Activated T-cell treated with anti-CD3 and anti-CD28 coated beads, Interleukin-2, amount 50 U/mL, for 1 hour (primary cell): ENCODE measurements around the gene PDK2.

Experiments
- DNase-seq: peaks from one replicate; pipeline ENCODE4 v3.0.0-alpha.2; 2020

Gene PDK2

DNA sequence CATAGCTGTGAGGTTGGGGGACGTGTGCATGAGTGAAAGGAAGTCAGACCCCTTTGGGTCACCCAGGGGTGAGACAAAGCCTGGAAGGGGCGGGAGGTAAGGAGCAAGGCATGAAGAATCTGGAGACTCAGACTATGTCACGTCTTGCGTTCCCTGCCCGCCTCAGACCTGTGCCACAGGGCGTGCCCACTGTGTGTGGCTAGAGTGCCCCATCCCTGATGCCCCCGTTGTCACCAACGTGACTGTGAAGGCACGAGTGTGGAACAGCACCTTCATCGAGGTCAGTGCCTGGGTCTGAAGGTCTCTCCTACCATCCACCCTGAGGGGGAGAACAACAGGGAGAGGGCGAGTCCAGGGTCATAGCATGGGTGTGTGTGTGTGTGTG lies 15.1 kb upstream of the PDK2 start:
- DNase-seq: no peak

DNA sequence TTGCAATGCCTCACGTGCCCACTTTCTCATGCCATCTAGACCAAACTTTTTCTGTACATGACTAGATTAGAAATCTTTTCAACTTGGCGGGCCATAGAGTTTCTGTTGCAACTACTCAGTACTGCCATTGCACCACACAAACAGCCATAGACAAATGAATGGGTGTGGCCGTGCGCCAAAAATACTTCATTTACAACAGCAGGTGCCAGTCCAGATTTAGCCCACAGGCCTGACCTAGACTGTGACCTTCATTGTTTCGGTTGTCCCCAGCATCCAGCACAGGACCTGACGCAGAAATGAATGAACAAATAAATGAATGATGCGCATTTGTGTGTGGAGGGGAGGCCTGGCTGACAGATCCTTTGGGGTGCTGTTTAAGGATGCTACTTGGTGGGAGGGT lies 14.3 kb upstream of the PDK2 start:
- DNase-seq: no peak

DNA sequence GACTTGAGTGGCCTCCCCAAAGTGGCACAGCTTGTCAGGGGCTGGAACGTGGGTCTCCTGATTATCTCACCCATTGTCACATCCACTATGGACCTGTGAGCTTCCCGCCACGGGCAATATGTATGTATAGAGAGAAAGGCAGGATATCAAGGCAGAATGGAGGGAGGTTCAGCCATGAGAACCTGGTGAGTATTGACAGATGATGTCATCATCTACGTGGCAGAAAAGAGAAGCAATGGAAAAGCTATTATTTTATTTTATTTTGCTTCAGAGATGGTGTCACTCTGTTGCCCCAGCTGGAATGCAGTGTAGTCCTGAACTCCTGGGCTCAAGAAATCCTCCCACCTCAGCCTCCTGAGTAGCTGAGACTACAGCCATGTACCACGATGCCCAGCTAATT lies 13.4 kb upstream of the PDK2 start:
- DNase-seq: no peak

DNA sequence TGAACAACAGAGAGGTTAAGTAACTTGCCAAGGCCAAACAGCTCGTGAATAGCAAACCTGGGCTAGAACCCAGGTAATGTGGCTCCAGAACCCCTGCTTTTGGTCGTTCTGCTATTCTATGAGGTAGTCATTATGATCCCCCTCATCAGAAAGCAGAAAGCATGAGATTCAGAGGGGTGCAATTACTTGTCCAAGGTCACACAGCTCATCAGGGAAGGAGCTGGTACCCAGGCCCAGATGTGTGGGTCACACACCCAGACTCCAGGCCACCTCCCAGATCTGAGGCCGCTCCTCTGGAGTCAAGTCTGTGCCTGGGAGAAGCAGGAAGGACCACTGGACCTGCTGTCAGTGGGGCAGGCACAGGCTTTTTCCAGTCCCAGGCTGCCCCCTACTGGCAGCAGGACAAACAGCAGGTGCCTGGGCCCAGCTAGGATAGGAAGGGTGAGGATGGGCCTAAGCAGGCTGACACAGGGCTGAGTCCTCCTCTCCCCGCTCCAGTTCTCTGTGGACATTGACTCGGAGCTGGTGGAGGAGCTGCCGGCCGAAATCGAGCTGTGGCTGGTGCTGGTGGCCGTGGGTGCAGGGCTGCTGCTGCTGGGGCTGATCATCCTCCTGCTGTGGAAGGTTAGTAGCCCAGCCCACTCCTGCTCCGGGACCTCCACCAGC lies 7.8 kb upstream of the PDK2 start:
- peak; percentile 84 for DNase-seq

DNA sequence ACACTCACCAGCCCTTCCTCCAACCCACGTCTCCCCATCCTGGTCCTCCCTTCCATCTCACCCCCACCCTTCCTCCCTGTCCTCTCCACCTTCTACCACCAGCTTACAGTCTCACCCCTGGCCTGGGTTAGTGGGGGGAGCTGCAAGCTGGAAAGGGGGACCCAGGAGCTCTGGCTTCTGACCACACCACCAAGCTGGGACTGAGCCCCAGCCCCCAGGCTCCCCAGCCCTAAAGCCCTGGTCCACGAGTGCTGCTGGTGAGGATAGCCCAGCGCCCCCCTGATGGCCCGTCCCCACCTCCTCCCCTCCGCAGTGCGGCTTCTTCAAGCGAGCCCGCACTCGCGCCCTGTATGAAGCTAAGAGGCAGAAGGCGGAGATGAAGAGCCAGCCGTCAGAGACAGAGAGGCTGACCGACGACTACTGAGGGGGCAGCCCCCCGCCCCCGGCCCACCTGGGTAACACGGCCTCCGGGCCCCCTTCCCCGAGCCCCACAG lies 7.2 kb upstream of the PDK2 start:
- DNase-seq: no peak

DNA sequence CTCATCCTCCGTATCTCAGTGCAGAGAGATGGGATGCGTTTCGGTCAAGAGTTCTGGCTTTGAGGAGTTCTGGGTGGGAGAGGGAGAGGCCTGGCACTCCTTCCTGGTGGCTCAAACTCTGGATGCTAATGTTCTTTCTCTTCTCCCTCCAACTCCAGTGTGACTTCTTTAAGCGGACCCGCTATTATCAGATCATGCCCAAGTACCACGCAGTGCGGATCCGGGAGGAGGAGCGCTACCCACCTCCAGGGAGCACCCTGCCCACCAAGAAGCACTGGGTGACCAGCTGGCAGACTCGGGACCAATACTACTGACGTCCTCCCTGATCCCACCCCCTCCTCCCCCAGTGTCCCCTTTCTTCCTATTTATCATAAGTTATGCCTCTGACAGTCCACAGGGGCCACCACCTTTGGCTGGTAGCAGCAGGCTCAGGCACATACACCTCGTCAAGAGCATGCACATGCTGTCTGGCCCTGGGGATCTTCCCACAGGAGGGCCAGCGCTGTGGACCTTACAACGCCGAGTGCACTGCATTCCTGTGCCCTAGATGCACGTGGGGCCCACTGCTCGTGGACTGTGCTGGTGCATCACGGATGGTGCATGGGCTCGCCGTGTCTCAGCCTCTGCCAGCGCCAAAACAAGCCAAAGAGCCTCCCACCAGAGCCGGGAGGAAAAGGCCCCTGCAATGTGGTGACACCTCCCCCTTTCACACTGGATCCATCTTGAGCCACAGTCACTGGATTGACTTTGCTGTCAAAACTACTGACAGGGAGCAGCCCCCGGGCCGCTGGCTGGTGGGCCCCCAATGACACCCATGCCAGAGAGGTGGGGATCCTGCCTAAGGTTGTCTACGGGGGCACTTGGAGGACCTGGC lies 6.0 kb upstream of the PDK2 start:
- DNase-seq: no peak

DNA sequence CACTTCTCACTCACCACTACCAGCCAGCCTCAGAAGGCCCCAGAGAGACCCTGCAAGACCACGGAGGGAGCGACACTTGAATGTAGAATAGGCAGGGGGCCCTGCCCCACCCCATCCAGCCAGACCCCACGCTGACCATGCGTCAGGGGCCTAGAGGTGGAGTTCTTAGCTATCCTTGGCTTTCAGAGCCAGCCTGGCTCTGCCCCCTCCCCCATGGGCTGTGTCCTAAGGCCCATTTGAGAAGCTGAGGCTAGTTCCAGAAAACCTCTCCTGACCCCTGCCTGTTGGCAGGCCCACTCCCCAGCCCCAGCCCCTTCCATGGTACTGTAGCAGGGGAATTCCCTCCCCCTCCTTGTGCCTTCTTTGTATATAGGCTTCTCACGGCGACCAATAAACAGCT lies 5.1 kb upstream of the PDK2 start:
- DNase-seq: no peak

DNA sequence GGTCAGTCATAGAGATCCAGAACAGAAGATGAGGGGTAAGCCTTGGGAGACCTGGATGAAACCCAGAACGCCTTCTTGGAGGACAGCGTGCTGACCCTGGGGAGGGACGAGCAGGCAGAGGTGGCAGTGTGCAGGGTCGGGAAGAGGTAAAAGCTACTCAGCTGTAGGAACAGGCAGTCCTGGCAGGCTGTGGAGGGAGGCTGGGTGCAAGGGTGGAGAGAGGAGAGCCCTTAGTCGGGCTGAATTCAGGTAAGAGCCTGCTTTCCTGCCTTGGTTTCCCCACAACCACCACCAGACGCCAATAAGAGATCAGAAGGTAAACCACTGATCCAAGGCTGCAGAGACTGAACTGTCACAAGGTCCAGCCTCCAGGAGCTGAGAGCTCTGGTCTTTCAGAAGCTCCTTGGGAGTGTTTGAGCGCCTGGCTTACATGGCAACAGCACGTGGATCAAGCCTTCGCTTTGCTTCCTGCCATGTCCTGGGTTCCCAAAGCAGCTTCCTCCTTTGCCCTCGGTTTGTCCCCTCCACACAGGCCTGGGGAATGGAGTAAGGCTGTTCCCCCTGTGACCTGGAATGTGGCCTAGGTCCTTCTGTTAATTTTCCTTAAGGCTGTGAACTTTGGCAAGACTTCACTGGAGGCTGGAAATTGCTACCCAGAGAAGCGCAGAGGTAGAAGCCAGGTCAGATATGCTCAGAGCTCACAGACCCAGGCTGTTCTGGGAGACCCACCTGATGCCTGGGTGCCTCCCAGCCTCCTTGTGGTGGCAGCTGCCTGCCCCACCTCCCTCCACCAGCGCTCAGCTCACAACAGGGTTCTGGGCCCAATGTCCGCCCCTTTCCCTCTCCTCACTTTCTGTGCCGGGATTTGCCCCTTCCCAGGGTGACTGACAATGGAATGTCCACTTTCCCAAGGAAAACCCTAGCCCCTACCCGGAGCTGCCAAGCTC lies 3.9 kb upstream of the PDK2 start:
- DNase-seq: no peak

DNA sequence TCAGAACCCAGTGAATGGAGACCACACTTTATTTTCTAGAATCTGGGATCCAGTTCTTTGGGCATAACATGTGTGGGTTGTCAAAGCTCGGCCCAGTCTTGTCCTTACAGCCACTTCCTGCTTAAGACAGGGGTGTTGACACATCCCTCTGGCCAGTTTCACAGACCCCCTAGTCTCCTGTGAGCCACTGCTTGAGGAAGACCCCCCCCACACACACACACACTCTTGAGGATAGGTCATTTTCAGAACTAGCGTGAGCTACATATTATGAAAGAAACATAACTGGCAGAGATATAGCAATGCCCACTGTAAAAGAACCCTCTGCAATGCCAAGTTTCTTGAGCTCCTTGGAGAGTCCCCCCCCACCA lies 3.2 kb upstream of the PDK2 start:
- no peak for DNase-seq

DNA sequence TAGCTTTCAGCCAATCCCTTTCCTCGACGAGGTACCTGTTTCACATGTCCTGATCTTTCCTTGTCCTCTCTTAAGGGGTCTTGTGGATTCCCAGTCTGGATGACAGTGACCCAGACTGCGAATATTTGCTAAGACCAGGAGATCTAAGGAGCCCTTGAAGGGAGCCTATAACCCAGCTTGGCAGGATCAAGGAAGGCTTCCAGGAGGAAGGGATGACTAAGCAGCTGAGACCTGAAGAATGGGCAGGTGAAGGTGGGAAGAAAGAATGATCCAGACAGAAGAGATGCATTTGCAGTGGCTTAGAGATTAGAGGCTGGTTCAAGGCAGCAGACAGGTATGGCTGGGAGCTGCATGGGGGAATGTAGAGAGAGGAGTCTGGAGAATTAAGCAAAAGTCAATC lies 1.9 kb upstream of the PDK2 start:
- DNase-seq: no peak

DNA sequence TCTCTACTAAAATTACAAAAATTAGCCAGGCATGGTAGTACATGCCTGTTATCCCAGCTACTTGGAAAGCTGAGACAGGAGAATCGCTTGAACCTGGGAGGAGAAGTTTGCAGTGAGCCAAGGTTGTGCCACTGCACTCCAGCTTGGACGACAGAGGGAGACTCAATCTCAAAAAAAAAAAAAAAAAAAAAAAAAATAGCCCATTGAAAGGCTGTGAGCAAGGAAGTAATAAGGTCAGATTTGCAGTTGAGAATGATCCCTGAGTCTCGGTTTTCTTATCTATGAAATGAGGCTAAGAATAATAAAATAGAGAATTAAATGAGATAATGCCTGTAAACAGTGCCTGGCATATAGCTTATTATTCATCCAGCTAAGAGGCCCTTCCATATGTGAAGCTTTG lies 1.3 kb upstream of the PDK2 start:
- no peak for DNase-seq

DNA sequence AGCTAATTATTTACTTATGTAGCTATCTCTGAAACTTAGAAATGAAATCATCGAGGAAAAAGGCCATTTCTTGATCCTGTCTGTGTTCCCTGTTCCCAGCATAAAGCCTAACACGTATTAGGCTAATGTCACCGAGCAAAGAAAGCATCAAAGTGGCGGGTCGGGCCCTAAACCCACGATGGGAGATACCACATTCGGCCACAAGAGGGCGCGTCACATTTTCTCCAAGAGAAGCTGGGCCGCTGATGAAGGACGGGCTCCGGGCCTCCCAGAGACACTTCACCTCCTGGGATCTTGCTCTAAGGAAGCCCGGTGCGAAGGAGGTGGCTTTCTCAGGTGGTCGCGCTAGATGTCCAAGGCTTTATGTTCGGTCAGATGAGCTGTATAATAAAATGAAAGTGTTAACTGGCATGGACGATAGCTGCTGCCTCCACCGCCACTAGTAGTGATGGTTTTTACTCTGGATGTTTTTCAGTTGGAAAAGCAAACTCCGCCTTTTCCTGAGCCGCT lies 853 bp upstream of the PDK2 start:
- DNase-seq: peak; percentile 93

DNA sequence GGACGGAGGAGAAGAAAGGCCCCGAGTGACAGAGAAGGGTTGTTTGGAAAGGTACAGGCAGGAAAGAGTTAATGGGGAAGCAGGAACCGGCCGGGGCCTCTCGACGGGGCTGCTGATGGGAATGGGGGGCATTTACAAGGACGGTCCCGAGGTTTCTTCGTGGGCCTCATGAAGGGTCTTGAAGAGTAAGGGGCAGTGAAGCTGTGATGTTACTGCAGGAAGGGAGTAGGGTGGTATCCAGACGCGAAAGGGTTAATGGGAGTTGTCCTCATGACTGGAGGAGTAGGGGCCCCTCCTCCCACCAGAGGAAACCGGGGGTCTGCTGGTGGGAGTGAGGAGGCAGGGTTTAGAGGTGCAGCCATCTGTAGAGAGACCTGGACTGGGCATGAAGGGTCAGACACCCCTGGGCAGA lies 481 bp downstream of the PDK2 start:
- DNase-seq: no peak

DNA sequence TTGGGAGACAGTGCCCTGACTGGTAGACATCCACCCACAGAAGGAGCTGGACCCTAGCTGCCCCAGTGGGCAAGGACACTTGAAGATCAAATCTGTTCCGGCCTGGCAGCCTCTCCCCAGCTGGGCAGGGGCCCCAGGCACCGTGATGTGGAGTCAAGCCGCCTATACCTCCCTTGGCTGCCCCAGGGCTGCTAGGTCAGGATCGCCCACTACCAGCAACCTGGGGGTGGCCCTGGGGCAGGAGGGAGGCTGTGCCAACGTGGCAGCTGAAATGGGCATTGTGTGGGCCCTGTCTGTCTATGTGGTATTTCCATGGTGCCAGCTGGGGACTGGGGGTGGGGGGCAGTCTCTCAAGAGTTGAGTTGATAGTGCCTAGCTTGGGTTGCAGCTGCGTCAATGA lies 941 bp downstream of the PDK2 start:
- no peak for DNase-seq

DNA sequence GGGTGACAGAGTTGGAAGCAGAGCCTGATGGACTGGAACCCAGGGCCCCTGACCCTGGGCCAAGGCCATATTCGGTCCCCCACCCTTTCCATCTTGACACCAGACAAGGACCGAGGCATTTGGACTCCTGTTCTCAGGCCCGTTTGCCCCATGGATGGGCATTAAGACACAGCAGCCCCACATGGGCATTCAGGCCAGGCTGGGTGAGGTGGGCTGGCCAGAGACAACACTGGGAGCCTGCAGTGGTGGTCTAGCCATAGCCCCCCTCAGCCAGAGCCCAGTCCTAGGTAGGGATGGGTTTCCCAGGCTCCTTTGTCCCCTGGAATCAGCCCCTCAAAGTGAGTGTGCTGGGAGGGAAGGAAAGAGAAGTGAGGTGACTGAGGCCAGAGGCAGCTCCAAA lies 1.6 kb downstream of the PDK2 start:
- DNase-seq: no peak

DNA sequence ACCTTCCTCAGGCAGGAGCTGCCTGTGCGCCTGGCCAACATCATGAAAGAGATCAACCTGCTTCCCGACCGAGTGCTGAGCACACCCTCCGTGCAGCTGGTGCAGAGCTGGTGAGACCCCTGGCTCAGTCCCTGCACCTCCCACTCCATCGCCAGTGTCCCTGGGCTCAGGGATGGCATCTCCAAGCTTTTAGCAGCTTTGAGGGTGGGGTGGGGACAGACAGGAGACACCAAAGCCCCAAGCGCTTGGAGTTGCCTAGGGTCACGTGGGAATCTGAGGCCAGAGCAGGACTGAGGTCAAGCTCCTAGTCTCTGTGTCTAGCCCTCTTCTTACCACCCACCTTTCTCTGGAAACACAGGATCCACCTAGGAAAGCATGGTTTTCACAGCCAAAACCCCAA lies 2.3 kb downstream of the PDK2 start:
- no peak for DNase-seq

DNA sequence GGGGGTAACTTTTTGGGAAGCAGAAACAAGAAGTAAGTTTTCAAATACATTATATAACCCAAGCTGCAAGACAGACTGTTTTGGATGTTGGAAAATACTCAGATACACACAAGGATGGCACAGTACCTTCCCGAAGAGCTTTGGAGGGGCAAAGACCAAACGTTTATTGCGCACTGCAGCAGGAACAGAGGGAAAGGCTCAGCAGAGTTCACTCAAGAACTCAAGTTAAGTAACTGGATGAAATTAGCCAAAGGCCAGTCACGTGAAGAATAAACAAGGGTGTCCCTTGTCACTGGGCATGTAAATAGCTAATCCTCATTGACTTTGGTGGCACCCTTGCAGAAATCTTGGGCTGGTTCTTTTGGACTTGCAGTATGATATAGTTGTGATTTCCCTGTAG lies 2.8 kb downstream of the PDK2 start:
- no peak for DNase-seq

DNA sequence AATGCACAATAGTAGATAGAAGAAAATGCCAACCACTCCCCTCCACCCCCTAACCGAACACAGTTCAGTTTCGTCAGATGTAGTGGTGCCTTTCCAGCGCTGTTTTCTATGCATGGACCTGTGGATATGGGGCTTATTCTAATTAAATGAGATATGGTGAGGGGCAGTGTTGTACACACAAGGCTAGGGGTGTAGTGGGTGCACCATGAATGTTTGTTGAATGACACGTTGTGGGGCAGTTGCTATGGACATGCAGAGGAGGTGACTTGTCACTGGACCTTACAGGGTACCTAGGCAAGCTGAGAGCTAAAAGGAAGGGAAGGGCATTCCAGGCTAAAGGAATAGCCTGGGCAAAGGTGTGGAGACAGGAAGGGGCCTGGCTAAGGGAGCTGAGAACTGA lies 3.4 kb downstream of the PDK2 start:
- no peak for DNase-seq

DNA sequence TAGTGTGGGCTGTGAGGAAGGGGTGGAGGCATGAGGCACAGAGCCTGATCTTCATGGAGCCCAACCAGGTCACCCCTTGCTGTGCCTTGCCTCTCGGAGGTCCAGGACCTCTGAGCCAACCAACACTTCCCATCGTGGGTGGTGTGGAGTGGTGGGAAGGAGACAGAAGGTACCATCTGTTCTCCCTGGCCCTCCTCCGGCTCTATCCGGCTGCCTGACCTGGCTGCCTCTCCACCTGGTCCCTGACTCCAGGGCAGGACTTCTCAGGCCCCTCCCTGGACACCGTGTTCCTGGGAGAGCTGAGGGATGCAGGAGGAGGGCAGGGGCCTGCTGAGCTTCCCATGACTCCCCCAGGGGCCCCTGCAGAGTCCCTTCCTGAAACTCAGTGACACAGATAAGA lies 3.9 kb downstream of the PDK2 start:
- DNase-seq: no peak

DNA sequence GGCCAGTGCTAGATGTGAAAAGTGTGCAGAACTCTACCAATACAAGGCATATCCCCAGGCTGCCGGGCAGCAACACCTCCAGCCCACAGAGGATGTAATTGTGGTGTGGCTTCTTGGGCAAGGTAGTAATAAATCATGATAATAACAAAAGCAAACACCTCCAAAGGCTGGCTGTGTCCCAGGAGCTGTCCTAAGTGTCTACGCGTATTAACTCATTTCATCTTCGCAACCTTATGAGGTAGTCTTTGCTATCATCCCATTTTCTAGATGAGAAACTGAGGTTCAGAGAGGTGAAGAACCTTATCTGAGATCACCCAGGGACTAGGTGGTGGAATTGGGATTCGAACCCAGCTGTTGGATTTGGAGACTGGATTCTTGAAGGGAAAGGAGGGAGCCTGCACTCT lies 5.3 kb downstream of the PDK2 start:
- DNase-seq: no peak

DNA sequence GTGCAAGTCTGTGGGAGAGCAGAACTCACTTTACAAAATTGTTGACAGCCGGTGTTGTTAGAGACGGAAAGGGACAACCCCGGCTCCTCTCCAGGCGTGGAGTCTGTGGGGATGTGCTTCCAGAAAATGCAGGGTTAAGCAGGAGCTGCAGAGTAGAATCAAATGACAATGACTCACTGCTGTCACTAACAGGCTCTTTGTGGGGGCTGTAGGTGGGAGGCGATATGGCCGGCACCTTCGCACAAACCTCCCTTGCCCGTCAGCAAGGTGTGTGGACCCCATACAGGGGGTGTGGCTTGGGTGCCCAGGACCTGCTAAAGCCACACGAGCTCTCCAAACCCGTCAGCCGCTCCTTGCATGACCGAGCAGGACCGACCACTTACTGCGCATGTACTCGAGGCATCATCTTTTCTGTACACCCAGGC lies 5.8 kb downstream of the PDK2 start:
- no peak for DNase-seq

DNA sequence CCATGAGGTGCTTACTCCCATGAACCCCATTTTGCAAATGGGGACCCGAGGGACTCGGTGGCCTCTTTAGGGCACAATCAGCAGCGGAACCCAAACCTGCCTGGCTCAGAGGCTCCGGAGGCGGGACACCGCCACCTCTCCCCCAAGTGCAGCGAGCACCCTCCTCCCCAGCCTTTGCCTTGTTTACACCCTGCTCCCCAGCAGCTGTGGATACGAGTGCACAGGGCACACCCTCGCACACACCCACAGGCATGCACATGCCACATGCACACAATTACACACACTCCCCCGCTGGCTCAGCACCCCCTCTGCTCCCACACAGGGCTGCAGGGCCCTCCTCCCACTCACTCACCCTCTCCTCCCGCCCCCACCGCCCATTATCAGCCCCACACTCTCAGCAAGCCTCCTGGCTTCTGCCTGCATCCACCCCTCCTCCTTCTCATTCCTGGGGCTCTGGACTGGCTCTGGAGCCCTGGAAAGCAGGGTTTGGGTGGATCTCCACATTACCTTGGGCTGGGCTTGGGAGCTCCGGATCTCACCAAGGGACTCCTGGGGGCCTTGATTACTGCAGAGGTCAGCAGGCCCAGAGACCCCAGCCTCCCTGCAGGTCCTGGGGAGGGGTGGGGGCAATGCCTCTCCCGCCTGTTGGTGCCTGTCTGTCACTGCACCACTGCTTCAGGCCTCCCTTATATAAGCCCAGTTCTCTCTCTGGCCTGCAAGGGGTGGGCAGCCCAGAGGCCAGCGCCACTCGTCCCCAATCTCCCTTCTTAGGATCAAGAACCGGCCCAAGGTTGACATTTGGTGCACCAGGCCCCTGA lies 6.4 kb downstream of the PDK2 start:
- no peak for DNase-seq
